HL-60/S4 treated with retinoic acid at 250 ng/mL for 4 days and 3 days (cell line): ENCODE data around the gene ZMYND8.

Experiments used
- in situ Hi-C: fragments of 300-500 bp; cut with MboI; formaldehyde crosslinking; loops from 2 replicates; pipeline ENCODE4 v1.7.0; 2022; ENCODE audit warnings: low sequenced_read_pairs

The ZMYND8 gene

GRCh38 chr20:47336129-47336754, 20.3 kb downstream of the ZMYND8 start:
- in situ Hi-C loops, result no loop called here

GRCh38 chr20:47335251-47336128, 21.0 kb downstream of the ZMYND8 start:
- in situ Hi-C loops, result no loop called here

- in situ Hi-C loops, result no loop called here
Observed at GRCh38 chr20:47334022-47334551, 22.4 kb downstream of the ZMYND8 start.

DNA sequence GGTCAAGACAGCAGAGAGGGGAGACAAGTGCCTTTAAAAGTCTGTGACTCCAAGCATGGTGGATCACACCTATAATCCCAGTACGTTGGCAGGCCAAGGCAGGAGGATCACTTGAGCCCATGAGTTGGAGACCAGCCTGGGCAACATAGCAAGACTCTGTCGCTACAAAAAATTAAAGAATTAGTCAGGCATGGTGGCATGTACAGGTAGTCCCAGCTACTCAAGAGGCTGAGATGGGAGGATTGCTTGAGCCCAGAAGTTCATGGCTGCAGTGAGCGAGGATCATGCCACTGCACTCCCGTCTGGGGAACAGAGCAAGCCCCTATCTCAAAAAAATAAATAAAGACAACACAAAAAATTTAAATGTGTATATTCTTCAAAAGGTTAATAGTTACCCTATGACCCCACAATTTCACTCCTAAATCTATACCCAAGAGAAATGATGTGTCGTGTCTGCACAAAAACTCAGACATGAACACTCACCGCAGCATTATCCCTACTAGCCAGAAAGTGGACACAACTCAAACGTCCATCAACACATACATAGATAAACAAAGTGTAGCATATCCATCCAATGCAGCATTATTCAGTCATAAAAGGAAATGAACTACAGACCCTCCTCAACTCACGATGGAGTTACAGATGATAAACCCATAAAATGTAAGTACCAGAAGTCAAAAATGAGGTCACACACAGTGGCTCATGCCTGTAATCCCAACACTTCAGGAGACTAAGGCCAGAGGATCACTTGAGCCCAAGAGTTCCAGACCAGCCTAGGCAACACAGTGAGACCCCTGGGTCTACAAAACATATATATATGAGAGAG, 23.9 kb downstream of the ZMYND8 start:
- in situ Hi-C loops, result no loop called here

DNA sequence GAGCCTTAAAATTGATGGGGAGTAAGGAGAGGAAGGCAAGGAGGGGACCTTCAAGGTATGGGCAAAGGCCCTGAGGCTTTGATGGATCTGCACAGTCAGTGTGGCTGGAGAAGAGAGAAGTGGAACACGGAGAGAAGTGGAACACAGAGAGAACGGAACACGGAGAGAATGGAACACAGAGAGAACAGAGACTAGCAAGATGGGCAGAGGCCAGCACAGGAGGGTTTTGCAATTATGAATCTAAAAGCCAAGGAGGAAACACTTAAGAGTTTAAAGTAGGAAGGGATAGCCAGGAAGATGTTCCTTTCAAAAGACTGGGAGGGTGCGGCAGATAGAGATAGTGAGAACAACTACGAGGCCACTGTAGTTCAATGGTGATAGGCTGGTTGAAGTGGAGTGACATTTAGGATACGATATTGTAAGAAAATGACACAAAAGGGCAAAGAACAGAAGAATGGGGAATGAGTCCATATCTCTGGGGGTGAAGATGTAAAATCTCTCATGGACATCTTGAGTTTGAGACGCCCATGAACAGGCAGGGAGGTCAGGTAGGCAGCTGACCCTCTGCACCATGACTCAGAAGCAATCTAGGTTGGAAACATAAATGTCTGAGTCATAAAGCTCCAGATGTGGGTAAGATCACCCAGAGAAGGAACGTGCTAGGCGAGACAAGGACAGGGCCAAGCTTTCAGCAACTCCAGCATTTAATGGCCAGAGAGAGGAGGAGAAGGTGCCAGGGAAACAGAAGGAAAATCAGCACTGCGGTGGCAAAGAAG, 25.4 kb downstream of the ZMYND8 start:
- in situ Hi-C loops, result no loop called here

DNA sequence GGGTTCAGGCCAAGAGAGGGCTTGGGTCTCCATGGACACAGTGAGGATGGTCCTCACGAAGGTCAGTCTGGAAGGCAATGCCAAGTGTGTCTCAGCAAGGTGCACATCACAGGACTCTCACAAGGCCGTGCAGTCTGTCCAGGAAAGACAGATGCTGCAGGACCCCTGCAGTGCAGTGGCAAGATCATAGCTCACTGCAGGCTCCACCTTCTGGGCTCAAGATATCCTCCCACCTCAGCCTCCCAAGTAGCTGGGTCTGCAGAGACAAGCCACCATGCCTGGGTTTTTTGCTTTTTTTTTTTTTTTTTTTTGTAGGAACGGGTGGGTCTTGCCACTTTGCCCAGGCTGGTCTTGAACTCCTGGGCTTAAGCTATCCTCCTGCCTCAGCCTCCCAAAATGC, 26.4 kb downstream of the ZMYND8 start:
- in situ Hi-C loops, result no loop called here

DNA sequence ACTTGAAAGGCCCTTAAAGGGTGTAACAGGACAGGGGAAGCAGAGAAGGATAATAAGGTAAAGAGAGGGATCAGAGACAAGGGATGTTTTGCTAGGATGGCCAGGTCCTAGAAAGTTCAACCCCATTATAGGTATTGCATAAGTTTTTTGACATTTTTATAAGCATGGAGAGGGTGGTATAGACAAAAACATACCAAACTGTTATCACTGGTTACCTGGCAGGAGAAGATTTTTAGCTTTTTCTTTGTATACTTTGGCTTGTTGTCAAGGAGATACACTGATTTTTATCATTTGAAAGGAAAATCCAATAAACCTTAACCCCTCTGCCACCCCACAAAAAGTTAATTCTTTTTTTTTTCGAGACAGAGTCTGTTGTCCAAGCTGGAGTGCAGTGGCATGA, 28.4 kb downstream of the ZMYND8 start:
- in situ Hi-C loops, result no loop called here

DNA sequence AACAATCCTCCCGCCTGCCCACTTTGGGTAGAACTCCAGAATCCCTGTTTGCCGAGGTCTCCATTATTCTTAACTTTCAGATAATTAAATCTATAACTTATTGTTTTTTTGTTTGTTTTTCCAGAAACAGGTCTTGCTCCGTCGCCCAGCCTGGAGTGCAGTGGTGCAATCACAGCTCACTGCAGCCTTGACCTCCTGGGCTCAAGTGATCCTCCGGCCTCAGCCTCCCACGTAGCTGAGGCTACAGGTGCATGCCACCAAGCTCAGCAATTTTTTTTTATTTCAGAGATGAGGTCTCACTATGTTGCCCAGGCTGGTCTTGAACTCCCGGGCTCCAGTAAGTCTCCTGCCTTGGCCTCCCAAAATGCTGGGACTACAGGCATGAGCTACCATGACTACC, 28.8 kb downstream of the ZMYND8 start:
- in situ Hi-C loops, result no loop called here

- in situ Hi-C loops, result no loop called here
Observed at GRCh38 chr20:47326658-47327268, 29.7 kb downstream of the ZMYND8 start.

DNA sequence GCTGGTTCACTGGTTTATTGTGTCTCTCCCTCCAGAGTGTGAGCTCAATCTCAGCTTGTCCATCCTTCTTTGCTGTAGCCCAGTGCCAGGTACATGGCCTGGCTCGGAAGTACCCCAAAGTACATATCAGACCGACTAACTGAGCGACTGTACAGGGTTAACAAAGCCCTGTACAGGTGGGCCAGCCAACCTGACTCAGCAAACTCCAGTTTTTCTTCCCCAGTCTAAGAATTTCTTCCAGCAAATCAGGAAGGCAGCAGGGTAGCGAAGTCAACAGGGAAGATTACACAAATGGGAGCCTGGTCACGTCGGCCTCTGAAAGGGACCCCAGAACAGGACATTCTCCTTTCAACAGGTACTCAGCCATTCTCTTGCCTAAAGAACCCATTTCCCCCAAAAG, 31.3 kb downstream of the ZMYND8 start:
- in situ Hi-C loops, result no loop called here

- in situ Hi-C loops, result no loop called here
Observed at GRCh38 chr20:47320990-47321805, 35.3 kb downstream of the ZMYND8 start.

DNA sequence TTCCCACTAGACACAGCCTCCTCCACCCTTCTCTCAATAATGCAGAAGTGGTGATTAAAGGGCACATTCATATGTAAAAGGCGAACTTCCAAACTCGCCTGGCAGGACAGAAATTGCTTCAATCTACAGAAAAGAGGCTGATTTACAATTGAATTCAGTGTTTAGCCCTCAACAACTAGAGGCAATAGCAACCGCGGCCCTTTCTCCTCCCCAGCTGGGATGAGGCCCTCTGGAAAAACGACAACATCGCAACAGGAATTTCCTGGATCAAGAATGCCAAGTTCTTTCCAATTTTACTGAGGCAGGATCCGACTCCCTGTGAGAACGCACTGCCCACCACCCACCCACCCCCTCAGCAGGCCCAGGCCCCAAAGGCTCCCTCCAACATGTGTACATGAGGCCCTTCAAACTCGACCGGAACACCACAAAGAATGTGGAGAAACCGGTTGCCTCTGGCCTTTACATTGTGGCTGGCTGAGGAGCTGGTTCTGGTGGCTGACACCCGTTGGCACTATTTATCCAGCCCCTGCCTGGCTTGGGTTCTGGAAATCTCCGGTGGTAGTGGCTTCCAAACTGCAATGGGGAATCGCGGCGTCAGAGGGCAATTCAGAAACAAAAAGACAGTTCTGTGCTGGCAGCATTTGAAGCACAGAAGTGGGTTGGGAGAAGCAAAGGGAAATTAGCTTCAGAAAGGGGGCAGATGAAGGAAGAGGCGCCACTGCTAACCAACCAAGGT, 36.8 kb downstream of the ZMYND8 start:
- in situ Hi-C loops, result no loop called here

DNA sequence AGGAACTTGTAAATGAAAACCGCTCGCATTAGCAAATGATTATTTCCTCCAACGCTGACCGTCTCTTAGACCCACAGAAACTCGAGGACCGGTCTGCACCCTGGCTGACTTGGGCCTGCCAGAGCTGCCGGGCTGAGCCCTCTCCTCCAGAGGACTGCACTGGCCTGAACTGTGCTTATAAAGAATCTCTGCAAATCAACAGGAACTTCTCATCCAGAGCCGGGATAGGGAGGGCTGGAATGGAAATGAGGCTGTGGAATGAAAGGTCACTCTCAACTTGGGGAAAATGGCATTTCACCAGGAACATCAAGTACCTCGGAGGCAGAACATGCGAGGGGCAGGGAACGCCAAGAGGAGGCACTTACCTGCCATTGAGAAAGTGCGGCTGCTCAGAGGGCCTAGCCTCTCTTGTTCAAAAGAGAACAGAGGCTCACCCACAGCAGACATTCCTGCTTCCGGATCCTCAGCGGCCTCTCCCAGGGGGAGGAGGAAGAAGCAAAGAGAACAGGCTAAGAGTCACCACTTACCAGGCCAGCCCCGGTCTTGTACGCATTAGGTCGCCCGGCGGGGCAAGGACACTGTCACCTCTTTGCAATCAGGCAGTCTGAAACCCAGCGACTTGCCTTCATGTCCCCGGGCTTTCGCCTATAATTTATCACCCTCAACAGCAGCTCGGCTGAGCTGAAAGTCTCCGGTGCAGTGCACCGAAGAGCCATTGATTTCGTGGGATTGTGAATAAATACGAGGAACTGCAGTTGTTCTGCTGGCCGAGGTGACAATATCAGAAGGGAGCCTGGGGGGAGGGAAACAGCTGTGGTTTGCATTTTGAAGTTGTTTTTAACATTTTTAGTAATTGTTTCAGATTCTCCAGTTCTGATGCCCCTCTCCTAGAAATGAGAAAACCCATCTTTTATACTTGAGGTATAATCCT, 37.6 kb downstream of the ZMYND8 start:
- in situ Hi-C loops, result no loop called here

- in situ Hi-C loops, result no loop called here
Observed at GRCh38 chr20:47318027-47318585, 38.4 kb downstream of the ZMYND8 start.

DNA sequence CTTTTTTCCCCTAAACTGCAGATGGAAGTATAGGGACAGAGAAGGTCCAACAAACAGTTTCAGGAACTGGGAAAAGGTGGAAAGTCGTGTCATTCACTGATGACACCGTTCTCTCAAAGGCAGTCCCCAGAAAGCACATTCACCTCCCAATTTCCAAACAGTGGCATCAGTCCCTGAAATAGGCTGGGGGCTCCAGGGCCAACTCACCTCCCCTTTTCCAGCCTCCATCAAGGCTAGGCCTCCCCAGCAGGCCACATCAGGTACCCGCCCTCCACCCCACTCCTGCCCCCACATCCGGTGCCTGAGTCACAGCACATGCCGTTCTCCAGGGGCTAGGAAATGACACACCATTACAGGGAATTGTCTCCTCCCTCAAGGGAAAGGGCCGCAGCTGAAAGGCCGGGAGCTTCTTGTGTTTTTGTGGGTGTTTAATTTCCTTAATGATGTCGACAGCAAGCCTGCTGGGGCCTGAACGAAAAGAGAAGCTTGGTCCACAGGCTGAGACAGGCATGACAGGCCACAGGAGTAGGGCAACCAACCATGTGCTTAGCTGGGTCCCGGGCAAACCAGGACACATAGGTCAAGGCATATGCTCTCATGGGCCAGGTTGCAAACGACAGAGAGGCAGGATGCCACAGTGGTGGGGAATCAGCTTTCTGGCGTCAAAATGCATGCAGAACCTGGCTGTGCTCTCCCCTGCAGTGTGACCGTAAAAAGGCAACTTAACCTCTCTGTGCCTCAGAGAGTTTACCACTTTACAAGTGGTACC, 39.2 kb downstream of the ZMYND8 start:
- in situ Hi-C loops, result no loop called here

DNA sequence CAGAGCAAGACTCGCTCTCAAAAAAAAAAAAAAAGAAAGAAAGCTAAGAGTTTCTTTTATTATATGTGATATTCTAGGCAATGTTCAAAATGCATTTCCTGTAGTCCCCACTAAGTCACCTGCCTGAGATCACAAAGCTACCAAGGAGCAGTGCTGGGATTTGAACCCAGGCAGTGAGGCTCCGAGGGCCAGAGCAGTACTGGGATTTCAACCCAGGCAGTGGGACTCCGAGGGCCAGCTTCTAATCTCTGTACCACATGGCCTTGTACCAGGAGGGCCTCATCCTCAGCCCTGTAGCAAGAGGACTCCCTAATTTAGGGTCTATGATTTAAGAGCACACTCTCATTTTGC, 39.7 kb downstream of the ZMYND8 start:
- in situ Hi-C loops, result no loop called here
